CD4-positive, alpha-beta T cell (primary cell): ENCODE data around the gene RASGRP4. TPM values are rescaled to one million over a fixed set of nuclear protein-coding genes. Genes with fewer than 3 reads are reported as not detected.

ENCODE experiments used
- ATAC-seq: fragments of 200-7000 bp; cut with Tn5 transposase; one replicate; pipeline ENCODE4 v1.10.0; 2022; ENCODE audit warnings: mild to moderate bottlenecking; ENCODE audit not compliant: poor library complexity
- CTCF ChIA-PET: fragments of 350-600 bp; sonication (Branson Sonifier 250); formaldehyde crosslinking; loops from one replicate; lab custom pipeline; 2021; ENCODE audit warnings: antibody characterized with exemption, inconsistent platforms; lab: Charles Lee
- POLR2A ChIA-PET: fragments of 350-600 bp; sonication (Branson Sonifier 250); formaldehyde crosslinking; loops from one replicate; lab custom pipeline; 2021; ENCODE audit warnings: antibody characterized with exemption, inconsistent platforms; lab: Charles Lee
- DNase-seq, 14 experiments: peaks; one replicate each; pipeline ENCODE4 v3.0.0-alpha.2; 2013 to 2020; ENCODE audit warnings: mixed read lengths in 2 of 14
- H3K27ac ChIP-seq, 2 donors: one replicate each; pipeline versions ENCODE4 v1.5.1 to v1.7.0; 2013; ENCODE audit warnings: low read length in 2 of 2, low read depth in 1 of 2, mild to moderate bottlenecking in 1 of 2
- H3K27me3 ChIP-seq, 2 experiments: 1 replicate in 1 of 2; 2 replicates in 1 of 2; pipeline versions ENCODE4 v1.6.1 to v1.7.0; 2013; ENCODE audit warnings: low read length in 2 of 2, control low read depth in 1 of 2, mild to moderate bottlenecking in 1 of 2, moderate library complexity in 1 of 2; ENCODE audit not compliant: insufficient read depth in 2 of 2, control insufficient read depth in 1 of 2
- H3K36me3 ChIP-seq: one replicate; pipeline ENCODE4 v1.6.1; 2013; ENCODE audit warnings: low read length, control low read depth; ENCODE audit not compliant: insufficient read depth
- H3K4me1 ChIP-seq: one replicate; pipeline ENCODE4 v1.6.1; 2013; ENCODE audit warnings: low read length, control low read depth; ENCODE audit not compliant: insufficient read depth
- H3K4me3 ChIP-seq: one replicate; pipeline ENCODE4 v1.5.1; 2013; ENCODE audit warnings: mild to moderate bottlenecking, low read length, moderate library complexity
- H3K9me3 ChIP-seq, 2 experiments: 1 replicate in 1 of 2; 2 replicates in 1 of 2; pipeline versions ENCODE4 v1.6.1 to v1.7.0; 2013; ENCODE audit warnings: low read length in 2 of 2, mild to moderate bottlenecking in 2 of 2, control low read depth in 1 of 2, moderate library complexity in 1 of 2; ENCODE audit not compliant: control insufficient read depth in 1 of 2, insufficient read depth in 1 of 2
- H3K27ac Mint-ChIP-seq: one replicate; pipeline ENCODE4 v1.8.0; 2020; ENCODE audit warnings: mixed read lengths
- H3K27me3 Mint-ChIP-seq: one replicate; pipeline ENCODE4 v1.8.0; 2021; ENCODE audit warnings: mixed read lengths
- H3K36me3 Mint-ChIP-seq: one replicate; pipeline ENCODE4 v1.8.0; 2021; ENCODE audit warnings: low read depth, mixed read lengths
- H3K4me1 Mint-ChIP-seq: one replicate; pipeline ENCODE4 v1.8.0; 2021; ENCODE audit warnings: low read depth, mixed read lengths
- H3K4me3 Mint-ChIP-seq: one replicate; pipeline ENCODE4 v1.8.0; 2020; ENCODE audit warnings: mild to moderate bottlenecking, mixed read lengths
- H3K9me3 Mint-ChIP-seq: one replicate; pipeline ENCODE4 v1.8.0; 2020; ENCODE audit warnings: mixed read lengths
- CTCF ChIP-seq: fragments of 200-600 bp; IDR thresholded peaks from one replicate; pipeline ENCODE4 v1.8.0; 2022; ENCODE audit warnings: antibody characterized with exemption, mild to moderate bottlenecking
- intact Hi-C, 2 experiments: fragments of 100-400 bp; cut with DNase I in 1 of 2; cut with micrococcal nuclease in 1 of 2; formaldehyde crosslinking; loops; one replicate each; pipeline versions ENCODE4 v1.15.1 to v1.9.0; 2023 to 2025; cut with DNase I, micrococcal nuclease
- total RNA-seq, 174 experiments: library from RNA in 2 of 174; stranded (reverse) in 2 of 174; gene quantifications; one replicate each; pipeline ENCODE4 v1.2.3 and lab custom pipeline; 2021 to 2026

The RASGRP4 gene
- total RNA-seq, 2 experiments from 2014 or later: 0.30 to 0.45 TPM

GRCh38 chr19:38384209-38385027 lies 41.6 kb downstream of the RASGRP4 start:
- POLR2A ChIA-PET: interaction anchor here (0.7 to 1.7 kb wide), 3 partner anchors 10 to 19 kb away, joined by 4 to 9 read pairs (median 8); partner anchors contain the start of genes FAM98C and PSMD8
- intact Hi-C loops: loop anchor here in 1 of 2 experiments (5.0 kb wide), 1 partner anchor 47 kb away; the partner anchor contains the start of gene CATSPERG
- H3K36me3 ChIP-seq: peaks cover 40% of the 10 kb centered on the region

DNA sequence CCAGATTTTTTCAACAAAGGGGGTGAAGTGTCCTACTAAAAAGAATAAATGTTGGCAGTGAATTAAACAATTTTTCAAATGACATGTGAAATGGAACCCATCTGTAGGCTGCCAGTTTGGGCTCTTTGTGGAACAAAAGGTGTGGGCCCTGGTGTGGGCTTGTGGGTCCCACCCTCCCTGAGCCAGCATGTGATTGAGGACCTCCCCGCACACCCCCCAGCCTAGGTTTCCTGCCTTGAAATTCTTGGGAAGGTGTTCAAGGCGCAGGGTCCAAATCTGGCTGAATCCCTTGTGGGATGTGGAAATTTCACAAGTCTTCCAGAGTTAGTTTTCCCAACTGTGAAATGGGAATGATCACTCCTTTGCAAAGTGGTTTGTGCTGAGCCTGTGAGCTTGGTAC lies 42.3 kb downstream of the RASGRP4 start:
- Histone ChIP-seq H3K4me1 (peaks cover 37% of the 10 kb centered on the region), H3K36me3 (peaks cover 46% of the 10 kb centered on the region), H3K27me3 (peaks cover 11 to 13% of the 10 kb centered on the region in 2 experiments), H3K4me3 (no peak overlapping the region), H3K9me3 (peaks cover 0 to 5% of the 10 kb centered on the region in 2 experiments), H3K27ac (no peak overlapping the region)
- DNase-seq (no peak), ATAC-seq (no peak)
- TF ChIP-seq CTCF: no peak
- POLR2A ChIA-PET: interaction anchor here (0.7 kb wide), 1 partner anchor 19 kb away, joined by 4 read pairs; the partner anchor contains the start of gene FAM98C
- Mint-ChIP-seq H3K9me3 (no peaks in the 10 kb centered on the region), H3K36me3 (peaks cover 77% of the 10 kb centered on the region), H3K4me1 (peaks cover 26% of the 10 kb centered on the region), H3K4me3 (no peak overlapping the region), H3K27ac (no peak overlapping the region), H3K27me3 (peaks cover 37% of the 10 kb centered on the region)
- CTCF ChIA-PET: interaction anchor here (0.6 kb wide), 1 partner anchor 164 kb away, joined by 3 read pairs; no protein-coding TSS in a partner anchor
- intact Hi-C loops: no loop called here

More at GRCh38 chr19:38384209-38385027, 41.6 kb downstream of the RASGRP4 start:
- H3K27ac Mint-ChIP-seq: no peak overlapping the region
- H3K27me3 Mint-ChIP-seq: peaks cover 38% of the 10 kb centered on the region
- ATAC-seq: no peak
- Histone ChIP-seq H3K4me3 (no peak overlapping the region), H3K9me3 (peaks cover 0 to 5% of the 10 kb centered on the region in 2 experiments), H3K4me1 (peaks cover 43% of the 10 kb centered on the region), H3K27me3 (peaks cover 18 to 20% of the 10 kb centered on the region in 2 experiments), H3K27ac (no peak overlapping the region)
- CTCF ChIA-PET: no interaction called here
- H3K4me1 Mint-ChIP-seq: peaks cover 28% of the 10 kb centered on the region
- peaks cover 71% of the 10 kb centered on the region for H3K36me3 Mint-ChIP-seq
- H3K4me3 Mint-ChIP-seq: no peak overlapping the region
- DNase-seq: no peak
- no peak for TF ChIP-seq CTCF
- no peaks in the 10 kb centered on the region for H3K9me3 Mint-ChIP-seq

DNA sequence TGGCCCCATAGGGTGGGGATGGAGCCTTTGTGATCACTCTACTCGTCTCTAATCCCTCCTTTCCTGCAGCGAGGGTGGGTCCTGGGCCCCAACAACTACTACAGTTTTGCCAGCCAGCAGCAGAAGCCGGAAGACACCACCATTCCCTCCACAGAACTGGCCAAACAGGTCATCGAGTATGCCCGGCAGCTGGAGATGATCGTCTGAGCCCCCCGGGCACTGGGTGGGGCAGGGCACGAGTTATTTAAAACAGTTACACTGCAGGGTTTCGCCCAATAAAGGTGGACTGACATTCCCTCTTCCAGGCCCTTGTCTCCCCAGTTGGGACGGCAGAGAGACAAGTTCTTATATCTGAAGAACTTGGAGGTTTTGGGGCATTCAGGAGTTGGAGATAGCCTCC lies 42.8 kb downstream of the RASGRP4 start:
- Mint-ChIP-seq H3K9me3 (no peaks in the 10 kb centered on the region), H3K27me3 (peaks cover 35% of the 10 kb centered on the region), H3K4me3 (no peak overlapping the region), H3K4me1 (peaks cover 23% of the 10 kb centered on the region), H3K36me3 (peaks cover 82% of the 10 kb centered on the region), H3K27ac (no peak overlapping the region)
- peaks cover 31% of the 10 kb centered on the region for H3K4me1 ChIP-seq
- POLR2A ChIA-PET: no interaction called here
- peaks cover 46% of the 10 kb centered on the region for H3K36me3 ChIP-seq
- peaks cover 10 to 13% of the 10 kb centered on the region in 2 experiments for H3K27me3 ChIP-seq
- DNase-seq (no peak), ATAC-seq (no peak)
- peaks cover 0 to 5% of the 10 kb centered on the region in 2 experiments for H3K9me3 ChIP-seq
- H3K27ac ChIP-seq: no peak overlapping the region
- no peak overlapping the region for H3K4me3 ChIP-seq
- intact Hi-C loops: no loop called here
- CTCF ChIA-PET: no interaction called here
- TF ChIP-seq CTCF: no peak
